Measurements from ENCODE around the gene MEGF6. TPM values are rescaled to one million over a fixed set of nuclear protein-coding genes. Genes with fewer than 3 reads are reported as not detected.

Gene MEGF6
- total and polyA plus RNA-seq, 2 of the 8 experiments (the other 6 are each of a cell fraction or from before 2014, with no cell fraction given) = 4.1 to 14.8 TPM

DNA sequence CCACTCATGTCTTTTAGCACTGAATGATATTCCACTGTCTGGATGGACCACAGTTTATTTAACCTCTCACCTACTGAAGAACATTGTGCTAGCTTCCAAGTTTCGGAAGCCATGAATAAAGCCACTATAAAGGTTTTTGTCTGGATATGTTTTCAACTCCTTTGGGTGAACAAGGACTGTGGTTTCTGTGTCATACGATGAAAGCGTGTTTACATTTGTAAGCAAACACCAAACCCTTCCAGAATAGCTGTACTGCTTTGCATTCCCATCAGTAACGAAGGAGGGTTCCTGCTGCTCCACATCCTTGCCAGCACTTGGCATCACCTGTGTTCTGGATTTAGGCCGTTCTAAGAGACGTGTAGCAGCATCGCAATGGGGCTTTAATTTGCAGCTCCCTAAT is 167.5 kb downstream of the MEGF6 start:
- Histone ChIP-seq H2BK120ac (replicated peaks; ENCODE audit: low read depth, low read length) (peak overlapping the region; percentile 33), H3K18ac (ENCODE audit: extremely low read depth, low read length) (no peak overlapping the region), H2BK12ac (ENCODE audit: low read depth, low read length) (no peak overlapping the region), H4K91ac (replicated peaks; ENCODE audit: insufficient read length, low read length) (no peak overlapping the region), H3K9ac (replicated peaks in 1 of 4; ENCODE audit: extremely low read depth in 1 of 4, low read depth in 3 of 4, low read length in 3 of 4) (no peak overlapping the region; a peak in 1 of 7 replicates), H3K27me3 (replicated peaks in 1 of 4; ENCODE audit: control insufficient read depth in 3 of 4, extremely low read depth in 1 of 4, insufficient read depth in 3 of 4, low read length in 3 of 4) (peaks cover 0 to 2% (median under 1%) of the 10 kb centered on the region in 4 experiments; a peak in 1 of 7 replicates), H4K20me1 (replicated peaks in 1 of 2; ENCODE audit: control insufficient read depth in 1 of 2, insufficient read depth in 2 of 2, low read length in 2 of 2) (no peaks in the 10 kb centered on the region), H3K4ac (replicated peaks; ENCODE audit: insufficient read length, low read depth, low read length) (no peak overlapping the region), H4K8ac (ENCODE audit: extremely low read depth, insufficient read depth, low read length) (no peak overlapping the region), H2BK20ac (ENCODE audit: low read length) (no peak overlapping the region), H2BK5ac (ENCODE audit: low read depth, low read length) (no peak overlapping the region), H3K56ac (replicated peaks; ENCODE audit: insufficient read length, low read depth, low read length) (no peak overlapping the region), H3K14ac (ENCODE audit: insufficient read length) (no peak overlapping the region), H3K4me3 (ENCODE audit: extremely low read depth in 1 of 4, insufficient read depth in 2 of 4, low read depth in 3 of 4, low read length in 4 of 4) (no peak overlapping the region), H3K4me1 (replicated peaks in 1 of 4; ENCODE audit: control insufficient read depth in 3 of 4, insufficient read depth in 4 of 4, low read length in 3 of 4) (peaks cover 0 to 3% (median 1%) of the 10 kb centered on the region in 4 experiments; a peak in 3 of 7 replicates), H2AK5ac (ENCODE audit: low read depth, low read length) (no peak overlapping the region), H3K79me2 (ENCODE audit: control insufficient read depth in 1 of 2, insufficient read depth in 2 of 2, low read length in 2 of 2) (no peaks in the 10 kb centered on the region), H3K4me2 (ENCODE audit: insufficient read depth in 1 of 2, low read depth in 2 of 2, low read length in 2 of 2) (no peak overlapping the region), H3K27ac (ENCODE audit: low read depth, low read length) (no peak overlapping the region), H3K23me2 (ENCODE audit: low read depth, low read length) (no peaks in the 10 kb centered on the region), H2AFZ (ENCODE audit: low read length) (no peak overlapping the region), H3K23ac (ENCODE audit: insufficient read length) (no peak overlapping the region), H3K36me3 (ENCODE audit: control insufficient read depth in 2 of 4, insufficient read depth in 4 of 4, low read length in 3 of 4) (no peaks in the 10 kb centered on the region), H2BK15ac (ENCODE audit: low read length) (no peak overlapping the region), H3K79me1 (ENCODE audit: low read depth, low read length) (no peaks in the 10 kb centered on the region), H4K5ac (ENCODE audit: insufficient read length, low read depth, low read length) (no peak overlapping the region), H3K9me3 (ENCODE audit: insufficient read depth in 2 of 2, low read depth in 1 of 2, low read length in 1 of 2) (no peaks in the 10 kb centered on the region)
- no peak for DNase-seq (ENCODE audit: low read depth in 1 of 2, low spot score in 2 of 2)
- TF ChIP-seq SP2 (IDR thresholded peaks at IDR 0.05; ENCODE audit: low read length) (no peak), TAF1 (IDR thresholded peaks at IDR 0.05; ENCODE audit: low read depth, low read length) (no peak), HDAC2 (IDR thresholded peaks at IDR 0.05; ENCODE audit: borderline replicate concordance in 1 of 2, low read depth in 2 of 2, low read length in 2 of 2) (no peak), SP1 (IDR thresholded peaks at IDR 0.05; ENCODE audit: low read depth, low read length) (no peak)
- POLR2A ChIA-PET (ENCODE audit: partially characterized antibody) = no interaction called here
- CTCF ChIA-PET (ENCODE audit: partially characterized antibody) = interaction anchor here (1.4 to 6.5 kb wide), 3 partner anchors 9 to 882 kb away, joined by 4 to 35 read pairs (median 4); no protein-coding TSS in a partner anchor
- FAIRE-seq = no peak
- WGBS, 2 experiments (ENCODE audit: extremely low coverage in 1 of 2, insufficient coverage in 1 of 2, insufficient read length in 1 of 2, insufficient replicate concordance in 2 of 2, low coverage in 1 of 2, low lambda C conversion rate in 2 of 2, missing lambda C conversion rate in 1 of 2) = 88% methylated on average over 7 of the region's 7 CpGs; no CpG with 5 or more reads in 1 of the 2 experiments

All from H1 (cell line).